Activated naive CD4-positive, alpha-beta T cell treated with anti-CD3 and anti-CD28 coated beads, Interleukin-2, amount 50 U/mL, for 24 hours (primary cell): ENCODE measurements around the gene RNF224.

Experiments
- H3K27ac Mint-ChIP-seq: one replicate; pipeline ENCODE4 v1.8.0; 2021; ENCODE audit warnings: mild to moderate bottlenecking, mixed read lengths
- H3K27me3 Mint-ChIP-seq: one replicate; pipeline ENCODE4 v1.8.0; 2021; ENCODE audit warnings: mixed read lengths
- H3K36me3 Mint-ChIP-seq: one replicate; pipeline ENCODE4 v1.8.0; 2021; ENCODE audit warnings: mixed read lengths
- H3K4me1 Mint-ChIP-seq: one replicate; pipeline ENCODE4 v1.8.0; 2021; ENCODE audit warnings: mixed read lengths
- H3K4me3 Mint-ChIP-seq: one replicate; pipeline ENCODE4 v1.8.0; 2021; ENCODE audit warnings: mild to moderate bottlenecking, mixed read lengths
- H3K9me3 Mint-ChIP-seq: one replicate; pipeline ENCODE4 v1.8.0; 2021; ENCODE audit warnings: mixed read lengths

The RNF224 gene

DNA sequence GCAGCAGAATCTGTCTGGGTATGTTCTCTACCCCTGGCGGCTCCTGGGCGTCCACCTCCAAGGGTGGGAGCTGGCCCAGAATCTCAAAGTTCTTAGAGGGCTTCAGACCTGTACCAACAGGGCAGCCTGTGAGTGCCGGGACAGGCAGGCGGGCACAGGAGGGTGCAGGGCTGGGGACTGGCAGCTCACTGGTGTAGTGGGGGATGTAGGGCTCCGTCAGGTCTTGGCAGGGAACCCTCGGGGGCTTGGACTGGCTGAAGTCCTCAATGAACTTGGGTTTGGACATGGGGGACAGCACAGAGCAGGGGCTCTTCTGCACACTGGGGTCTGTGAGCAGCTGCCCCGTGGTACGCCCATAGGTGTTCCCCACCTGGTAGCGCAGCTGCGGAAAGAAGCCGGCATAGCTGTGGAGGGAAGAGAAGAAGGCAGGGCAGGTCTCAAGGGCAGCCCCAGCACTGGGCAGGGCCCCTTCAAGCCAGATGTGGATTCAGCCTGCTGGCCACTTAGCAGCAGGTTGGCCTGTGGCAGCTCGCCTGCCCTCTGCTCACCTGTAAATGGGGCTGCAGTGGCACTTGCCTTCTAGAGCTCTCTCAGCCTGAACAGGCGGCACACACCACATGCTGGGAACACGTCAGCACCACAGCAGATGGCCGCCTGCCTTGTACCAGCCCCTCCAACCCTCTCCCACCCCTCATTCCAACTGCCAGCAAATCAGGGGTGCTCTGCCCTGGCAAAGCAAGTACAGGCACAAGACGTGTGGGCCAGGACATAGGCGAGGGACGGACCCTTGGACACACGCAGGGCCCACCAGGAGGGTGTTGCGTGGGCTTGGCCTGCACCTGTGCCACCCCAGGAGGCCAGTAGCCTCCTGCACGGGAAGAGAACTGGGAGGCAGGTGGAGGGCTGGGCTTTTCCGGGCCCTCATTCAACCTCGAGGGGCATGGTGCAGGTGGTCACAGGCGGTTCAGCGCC, 18.4 kb downstream of the RNF224 start:
- peaks cover 9% of the 10 kb centered on the region for H3K36me3 Mint-ChIP-seq
- H3K27me3 Mint-ChIP-seq = no peaks in the 10 kb centered on the region
- peak overlapping the region; percentile 41 for H3K27ac Mint-ChIP-seq
- H3K9me3 Mint-ChIP-seq = no peaks in the 10 kb centered on the region
- no peak overlapping the region for H3K4me3 Mint-ChIP-seq
- peaks cover 7% of the 10 kb centered on the region for H3K4me1 Mint-ChIP-seq

DNA sequence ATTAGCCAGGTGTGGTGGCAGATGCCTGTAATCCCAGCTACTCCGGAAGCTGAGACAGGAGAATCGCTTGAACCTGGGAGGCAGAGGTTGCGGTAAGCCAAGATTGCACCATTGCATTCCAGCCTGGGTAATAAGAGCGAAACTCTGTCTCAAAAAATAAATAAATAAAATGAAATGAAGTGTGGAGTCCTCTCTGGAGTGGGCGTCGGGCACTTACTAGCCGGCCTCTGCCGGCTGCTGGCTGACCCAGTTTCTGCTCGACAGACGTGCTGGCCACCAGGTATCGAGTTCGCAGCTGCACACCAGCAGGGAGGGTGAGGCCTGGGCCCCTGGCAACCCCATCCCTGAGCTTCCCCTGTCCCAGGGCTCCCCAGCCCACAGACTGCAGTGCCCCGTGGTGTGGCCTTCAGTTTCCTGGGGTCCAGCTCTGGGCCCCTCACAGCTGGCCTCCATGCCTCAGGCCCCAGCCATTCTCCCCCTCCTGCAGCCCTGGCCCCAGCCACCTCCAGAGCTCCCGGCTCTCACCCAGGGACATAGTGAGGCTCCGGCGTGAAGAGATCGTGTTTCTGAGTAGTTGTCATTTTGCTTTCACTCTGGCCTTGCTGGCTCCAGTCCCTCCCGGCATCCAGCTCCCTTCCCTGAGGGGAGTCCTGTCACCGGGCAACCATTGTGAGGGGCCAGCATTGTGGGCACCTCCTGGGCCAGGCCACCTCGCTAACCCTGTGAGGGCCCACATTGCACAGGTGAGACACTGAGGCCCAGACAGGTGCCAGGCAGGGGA, 20.0 kb downstream of the RNF224 start:
- H3K9me3 Mint-ChIP-seq = no peaks in the 10 kb centered on the region
- H3K27ac Mint-ChIP-seq = no peak overlapping the region
- peaks cover 7% of the 10 kb centered on the region for H3K36me3 Mint-ChIP-seq
- peaks cover 6% of the 10 kb centered on the region for H3K4me1 Mint-ChIP-seq
- no peaks in the 10 kb centered on the region for H3K27me3 Mint-ChIP-seq
- H3K4me3 Mint-ChIP-seq = no peak overlapping the region

DNA sequence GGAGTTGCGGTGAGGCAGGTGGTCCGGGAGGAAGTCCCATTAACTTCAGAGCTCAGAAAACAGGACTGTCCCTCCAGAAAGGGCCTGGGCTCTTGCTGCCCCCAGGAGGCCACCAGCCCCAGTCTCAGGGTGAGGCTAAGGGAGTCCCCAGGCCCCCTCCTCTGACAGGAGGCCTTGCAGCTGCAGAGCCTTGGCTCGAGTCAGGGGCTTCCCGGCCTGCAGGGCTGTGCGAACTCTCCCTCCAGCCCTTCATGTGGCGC, 20.5 kb downstream of the RNF224 start:
- no peak overlapping the region for H3K27ac Mint-ChIP-seq
- no peak overlapping the region for H3K4me3 Mint-ChIP-seq
- H3K27me3 Mint-ChIP-seq = no peaks in the 10 kb centered on the region
- H3K9me3 Mint-ChIP-seq = no peaks in the 10 kb centered on the region
- peaks cover 4% of the 10 kb centered on the region for H3K36me3 Mint-ChIP-seq
- H3K4me1 Mint-ChIP-seq = peaks cover under 1% of the 10 kb centered on the region

DNA sequence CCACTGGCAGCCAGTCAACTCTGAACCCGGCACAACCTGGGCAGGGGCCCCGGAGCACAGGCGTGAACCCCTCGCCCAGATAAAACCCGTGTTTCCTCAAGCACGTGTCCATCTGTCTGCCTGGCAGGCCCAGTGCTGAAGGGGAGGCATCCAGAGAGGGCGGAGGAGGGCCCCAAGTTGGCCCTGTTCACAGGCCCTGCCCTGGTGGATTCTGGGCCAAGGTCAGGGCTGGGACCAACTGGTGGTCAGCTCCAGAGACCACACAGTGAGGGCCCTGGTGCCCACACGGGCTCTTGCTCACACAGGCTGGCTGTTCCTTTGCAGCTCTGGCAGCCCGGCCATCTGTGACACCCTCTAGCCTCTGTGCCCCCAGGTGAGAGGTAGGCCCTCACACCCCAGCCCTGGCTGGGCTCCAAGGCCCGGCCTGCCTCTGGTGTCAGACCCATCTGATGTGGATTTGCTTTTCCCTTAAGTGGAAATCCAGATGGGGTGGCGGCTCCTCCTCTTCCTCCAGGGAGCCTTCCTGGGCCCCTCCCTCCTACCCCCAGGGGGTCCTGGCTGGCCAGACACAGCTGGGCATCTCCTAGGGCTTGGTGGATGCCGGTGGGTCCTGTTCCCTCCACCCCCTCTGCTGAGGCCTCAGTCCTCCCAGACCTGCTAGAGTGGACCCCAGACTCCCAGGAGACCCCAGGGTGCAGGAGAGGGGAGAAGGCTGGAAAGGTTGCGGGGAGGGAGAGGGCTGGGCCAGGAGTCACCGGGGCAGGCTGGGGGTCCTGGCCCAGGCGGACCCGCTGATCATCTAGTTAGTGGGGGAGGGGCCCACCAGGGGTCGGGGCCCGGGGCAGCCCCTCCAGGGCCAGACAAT, 23.3 kb downstream of the RNF224 start:
- Mint-ChIP-seq H3K9me3 (no peaks in the 10 kb centered on the region), H3K36me3 (no peaks in the 10 kb centered on the region), H3K4me1 (peaks cover 5% of the 10 kb centered on the region), H3K27me3 (no peaks in the 10 kb centered on the region), H3K27ac (no peak overlapping the region), H3K4me3 (no peak overlapping the region)

DNA sequence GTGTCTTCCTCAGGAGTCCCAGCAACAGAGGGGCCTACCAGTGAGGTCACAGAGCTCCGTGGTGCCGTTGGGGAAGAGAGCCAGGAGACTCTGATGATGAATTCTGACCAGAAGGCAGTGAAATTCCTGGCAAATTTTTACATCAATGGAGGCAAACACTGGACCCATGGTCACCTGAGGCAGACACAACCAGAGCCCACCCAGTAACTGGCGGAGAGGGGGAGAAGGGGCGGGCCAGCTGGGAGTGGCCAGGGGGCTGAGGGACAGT, 23.8 kb downstream of the RNF224 start, which contains the start of gene STPG3:
STPG3 (plus strand) TSS at position 93 of the 268 bp plus-strand sequence; CDS start at position 94, 1 bp downstream.
- H3K4me3 Mint-ChIP-seq = no peak within 1 kb of the TSS
- H3K9me3 Mint-ChIP-seq = no peaks in the 10 kb centered on the region
- no peaks in the 10 kb centered on the region for H3K36me3 Mint-ChIP-seq
- H3K27me3 Mint-ChIP-seq = no peaks in the 10 kb centered on the region
- peaks cover 7% of the 10 kb centered on the region for H3K4me1 Mint-ChIP-seq
- H3K27ac Mint-ChIP-seq = no peak within 1 kb of the TSS

DNA sequence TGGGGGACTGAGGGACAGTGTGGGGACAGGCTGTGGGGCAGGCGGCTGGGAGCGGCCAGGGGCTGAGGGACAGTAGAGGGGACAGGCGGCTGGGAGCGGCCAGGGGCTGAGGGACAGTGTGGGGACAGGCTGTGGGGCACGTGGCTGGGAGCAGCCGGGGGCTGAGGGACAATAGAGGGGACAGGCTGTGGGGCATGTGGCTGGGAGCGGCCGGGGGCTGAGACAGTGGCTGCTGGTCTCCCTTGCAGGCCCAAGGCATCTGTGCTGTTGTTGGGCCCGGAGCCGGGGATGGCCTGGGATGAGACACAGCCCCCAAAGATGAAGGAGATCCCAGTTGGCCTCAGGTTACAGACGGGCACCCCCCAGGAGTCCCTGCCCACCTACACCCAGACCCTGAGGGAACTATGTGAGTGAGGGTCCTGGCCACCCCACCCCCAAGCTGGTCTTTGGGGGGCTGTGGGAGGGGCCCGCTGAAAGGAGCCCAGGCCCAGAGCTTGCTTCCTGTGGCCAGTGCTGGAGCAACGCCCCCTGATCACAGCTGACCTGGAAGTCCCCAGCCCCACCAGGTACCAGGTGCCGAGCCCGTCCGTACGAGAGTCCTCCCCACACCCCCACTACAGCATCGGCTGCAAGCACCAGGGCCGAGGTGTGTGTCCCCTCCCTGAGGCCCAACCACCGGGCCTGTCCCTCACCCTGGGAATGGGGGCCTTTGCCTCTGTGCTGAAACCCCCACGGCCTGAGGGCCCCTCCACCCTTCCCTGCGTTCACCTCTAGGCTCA, 24.4 kb downstream of the RNF224 start:
- no peaks in the 10 kb centered on the region for H3K36me3 Mint-ChIP-seq
- H3K27me3 Mint-ChIP-seq = no peaks in the 10 kb centered on the region
- no peaks in the 10 kb centered on the region for H3K9me3 Mint-ChIP-seq
- peaks cover 12% of the 10 kb centered on the region for H3K4me1 Mint-ChIP-seq
- H3K27ac Mint-ChIP-seq = no peak overlapping the region
- H3K4me3 Mint-ChIP-seq = no peak overlapping the region

DNA sequence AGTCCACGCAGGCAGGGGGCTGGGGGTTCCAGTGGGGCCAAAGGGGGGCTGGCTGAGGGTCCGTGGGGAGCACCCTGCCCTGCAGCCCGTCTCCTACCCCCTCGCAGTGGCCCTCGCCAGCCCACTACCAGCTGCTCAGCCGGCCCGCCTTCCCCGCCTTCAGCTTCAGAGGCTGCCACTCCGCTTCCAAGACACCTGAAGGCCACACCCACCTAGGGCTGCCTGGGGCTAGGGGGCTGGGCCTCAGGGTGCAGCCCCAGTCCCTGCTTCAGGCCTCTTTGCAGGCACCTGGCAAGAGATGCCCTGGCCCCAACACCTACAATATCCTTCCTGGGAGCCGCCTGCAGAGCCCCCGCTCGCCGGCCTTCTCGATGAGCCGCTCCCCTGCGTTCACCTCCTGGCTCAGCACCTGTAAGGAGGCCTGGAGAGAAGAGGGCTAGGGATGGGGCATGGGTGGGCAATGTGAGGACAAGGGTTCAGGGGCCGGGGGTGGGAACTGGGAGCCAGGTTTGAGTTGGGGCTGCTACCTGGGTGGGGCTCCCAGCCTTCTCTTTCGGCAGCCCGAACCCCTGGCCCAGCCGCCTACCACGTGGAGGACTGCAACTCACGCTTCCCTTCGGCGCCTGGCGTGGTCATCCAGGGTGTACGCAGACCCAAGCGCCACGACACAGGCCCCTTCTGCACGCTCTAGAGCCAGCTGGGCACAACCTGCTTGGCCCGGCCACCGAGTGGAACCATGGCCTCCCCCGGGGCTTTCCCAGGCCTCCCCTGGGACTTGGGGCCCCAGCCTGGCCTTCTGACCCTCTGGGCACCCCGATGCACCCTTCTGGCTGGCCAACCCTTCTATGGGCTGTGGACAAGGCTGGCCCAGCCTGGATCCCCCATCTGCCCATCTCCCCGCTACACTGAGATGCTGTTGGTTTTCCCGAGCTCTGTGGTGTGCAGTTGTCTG, 25.5 kb downstream of the RNF224 start:
- no peak overlapping the region for H3K27ac Mint-ChIP-seq
- no peak overlapping the region for H3K4me3 Mint-ChIP-seq
- H3K36me3 Mint-ChIP-seq = no peaks in the 10 kb centered on the region
- no peaks in the 10 kb centered on the region for H3K9me3 Mint-ChIP-seq
- H3K27me3 Mint-ChIP-seq = no peaks in the 10 kb centered on the region
- H3K4me1 Mint-ChIP-seq = peaks cover 14% of the 10 kb centered on the region

DNA sequence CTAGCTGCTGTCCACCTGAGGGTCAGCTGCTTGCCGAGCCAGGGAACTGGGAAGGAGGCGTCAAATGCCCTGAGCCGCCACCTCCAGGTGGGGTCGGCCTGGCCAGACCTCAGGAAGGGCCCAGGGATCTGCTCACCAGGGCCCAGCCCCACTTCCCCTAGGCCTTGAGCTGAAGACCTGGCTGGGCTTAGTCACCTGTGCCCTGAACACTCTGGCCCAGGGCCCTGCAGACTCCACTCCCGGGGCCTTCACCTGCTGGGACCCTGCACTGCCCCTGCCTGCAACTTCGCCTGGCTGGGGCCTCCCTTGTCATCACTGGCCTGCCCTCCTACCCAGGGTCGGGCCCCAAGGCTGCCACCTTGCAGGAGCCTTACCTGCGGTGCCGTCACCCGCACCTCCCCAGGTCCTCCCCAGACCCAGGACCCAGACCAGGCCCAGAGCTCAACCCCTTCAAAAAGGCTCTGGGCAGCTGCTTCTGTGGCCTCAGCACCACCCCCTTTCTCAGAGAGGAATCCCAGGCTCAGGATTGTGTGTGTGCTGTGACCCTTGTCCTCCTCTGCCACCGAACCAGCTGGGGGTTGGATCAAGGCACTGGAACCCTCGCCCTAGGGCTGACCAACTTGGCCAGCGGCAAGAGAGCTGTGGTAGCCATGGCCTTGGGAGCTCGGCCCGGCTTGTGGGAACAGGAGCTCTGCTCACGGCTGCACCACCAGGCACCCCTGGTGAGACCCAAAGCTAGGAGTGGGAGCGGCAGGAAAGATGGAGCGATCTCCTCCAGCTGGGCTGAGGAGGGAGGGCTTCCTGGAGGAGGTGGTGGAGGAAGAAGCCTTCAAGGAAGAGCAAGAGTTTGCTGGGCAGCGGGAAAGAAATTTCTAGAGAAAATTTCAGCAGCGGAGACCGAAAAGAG, 26.7 kb downstream of the RNF224 start:
- Mint-ChIP-seq H3K4me3 (peak overlapping the region; percentile 88), H3K27ac (peak overlapping the region; percentile 72), H3K36me3 (no peaks in the 10 kb centered on the region), H3K9me3 (no peaks in the 10 kb centered on the region), H3K27me3 (no peaks in the 10 kb centered on the region), H3K4me1 (peaks cover 14% of the 10 kb centered on the region)

DNA sequence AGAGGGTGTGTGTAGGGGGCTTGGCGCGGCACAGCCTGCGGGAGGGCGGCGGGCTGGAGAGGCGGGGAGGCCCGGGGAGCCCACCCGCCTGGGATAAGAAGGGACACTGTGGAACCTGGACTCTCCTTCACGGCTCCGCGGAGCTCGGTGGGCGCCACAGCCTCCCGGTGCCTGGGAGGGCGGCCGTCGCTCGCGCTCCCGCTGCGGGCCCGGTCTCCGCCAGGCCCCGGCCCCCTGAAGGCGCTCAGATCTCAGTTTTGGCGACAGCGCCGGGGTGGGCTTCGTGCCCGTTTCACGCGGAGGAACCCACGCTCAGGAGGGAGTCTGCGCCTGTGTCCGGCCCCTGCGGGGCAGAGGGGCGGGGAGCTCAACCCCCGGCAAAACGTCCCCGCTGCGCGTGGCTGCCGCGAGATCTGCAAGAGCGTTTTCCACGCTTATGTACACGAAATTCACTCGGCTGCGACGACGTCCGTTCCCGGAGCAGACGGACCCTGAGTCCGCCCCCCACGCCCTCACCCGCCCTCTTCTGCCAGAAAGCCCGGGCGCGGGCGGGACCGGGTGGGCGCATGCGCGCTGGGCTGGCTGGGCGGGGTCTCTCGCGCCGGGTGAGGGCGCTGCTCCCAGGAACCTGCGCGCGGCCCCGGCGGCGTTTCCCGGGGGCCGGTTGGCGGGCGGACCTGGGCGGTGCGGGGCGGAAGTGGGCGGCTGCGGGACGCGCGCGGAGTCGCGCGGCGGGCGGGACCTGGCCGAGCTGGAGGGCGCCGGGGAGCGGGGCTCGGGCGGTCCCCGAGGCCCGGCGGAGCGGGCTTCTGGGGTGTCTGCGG, 27.5 kb downstream of the RNF224 start, which contains the start of gene NELFB:
NELFB (plus strand) TSS at position 704 of the 824 bp plus-strand sequence.
- Mint-ChIP-seq H3K4me3 (peak within 1 kb of the TSS; percentile 88), H3K36me3 (no peaks in the 10 kb centered on the region), H3K4me1 (peaks cover 14% of the 10 kb centered on the region), H3K9me3 (no peaks in the 10 kb centered on the region), H3K27me3 (no peaks in the 10 kb centered on the region), H3K27ac (peak within 1 kb of the TSS; percentile 74)

DNA sequence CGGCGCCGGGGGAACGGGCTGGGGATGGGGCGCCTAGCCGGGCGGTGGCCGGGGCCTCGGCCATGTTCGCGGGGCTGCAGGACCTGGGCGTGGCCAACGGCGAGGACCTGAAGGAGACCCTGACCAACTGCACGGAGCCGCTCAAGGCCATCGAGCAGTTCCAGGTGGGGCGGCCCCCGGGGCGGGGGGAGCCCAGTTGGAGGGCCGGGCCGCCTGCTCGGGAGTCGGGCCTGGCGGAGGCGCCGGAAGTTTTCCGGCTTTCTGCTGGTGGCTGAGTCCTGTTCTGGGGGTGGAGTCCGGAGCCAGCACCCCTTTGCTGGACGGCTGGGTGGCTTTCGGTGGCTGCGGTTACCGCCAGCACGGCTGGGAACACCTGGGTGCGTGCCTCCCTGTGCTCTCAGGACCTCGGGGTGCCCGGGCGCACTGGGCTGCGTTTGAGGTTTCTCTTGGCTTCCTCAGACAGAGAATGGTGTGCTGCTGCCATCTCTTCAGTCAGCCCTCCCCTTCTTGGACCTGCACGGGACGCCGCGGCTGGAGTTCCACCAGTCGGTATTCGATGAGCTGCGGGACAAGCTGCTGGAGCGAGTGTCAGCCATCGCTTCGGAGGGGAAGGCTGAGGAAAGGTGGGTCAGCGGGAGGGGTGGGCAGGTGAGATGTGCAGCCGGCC, 28.3 kb downstream of the RNF224 start:
- Mint-ChIP-seq H3K27ac (peak overlapping the region; percentile 74), H3K27me3 (no peaks in the 10 kb centered on the region), H3K36me3 (no peaks in the 10 kb centered on the region), H3K9me3 (no peaks in the 10 kb centered on the region), H3K4me3 (peak overlapping the region; percentile 85), H3K4me1 (peaks cover 14% of the 10 kb centered on the region)

DNA sequence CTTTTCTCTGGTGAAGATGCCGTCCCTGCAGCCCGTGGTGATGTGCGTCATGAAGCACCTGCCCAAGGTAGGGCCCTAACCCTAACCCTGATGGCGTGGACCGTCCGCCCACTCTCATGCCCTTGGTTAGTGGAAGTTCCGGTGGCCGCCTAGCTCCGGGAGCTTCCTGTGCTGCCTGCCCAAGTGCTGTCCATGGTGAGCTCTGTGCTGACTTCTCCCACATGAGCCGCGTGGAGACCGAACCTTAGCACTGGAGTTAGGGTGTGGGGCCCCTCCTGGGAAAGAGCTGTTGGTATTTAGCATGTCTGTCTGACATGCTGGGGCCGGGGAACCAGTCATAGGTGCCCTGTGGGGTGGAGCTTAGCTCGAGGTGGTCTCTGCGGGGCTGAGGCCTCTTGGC, 29.1 kb downstream of the RNF224 start:
- Mint-ChIP-seq H3K27ac (no peak overlapping the region), H3K4me3 (peak overlapping the region; percentile 85), H3K27me3 (no peaks in the 10 kb centered on the region), H3K36me3 (no peaks in the 10 kb centered on the region), H3K4me1 (peaks cover 14% of the 10 kb centered on the region), H3K9me3 (no peaks in the 10 kb centered on the region)

DNA sequence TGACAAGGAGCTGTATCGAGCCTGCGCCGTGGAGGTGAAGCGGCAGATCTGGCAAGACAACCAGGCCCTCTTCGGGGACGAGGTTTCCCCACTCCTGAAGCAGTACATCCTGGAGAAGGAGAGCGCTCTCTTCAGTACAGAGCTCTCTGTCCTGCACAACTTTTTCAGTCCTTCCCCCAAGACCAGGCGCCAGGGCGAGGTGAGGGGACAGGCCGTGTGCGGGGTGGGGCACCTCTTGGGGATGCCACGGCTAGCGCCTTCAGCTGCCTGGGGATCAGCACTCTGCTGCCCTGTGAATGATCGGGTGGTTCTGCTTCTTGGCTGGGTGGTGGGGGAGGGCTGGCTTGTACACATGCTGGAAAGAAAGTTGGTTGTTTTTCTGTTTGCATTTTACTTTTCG, 29.6 kb downstream of the RNF224 start:
- peaks cover 4% of the 10 kb centered on the region for H3K36me3 Mint-ChIP-seq
- peaks cover 14% of the 10 kb centered on the region for H3K4me1 Mint-ChIP-seq
- no peak overlapping the region for H3K27ac Mint-ChIP-seq
- no peaks in the 10 kb centered on the region for H3K27me3 Mint-ChIP-seq
- no peaks in the 10 kb centered on the region for H3K9me3 Mint-ChIP-seq
- H3K4me3 Mint-ChIP-seq = peak overlapping the region; percentile 85
